ENCODE measurements around the gene PHOX2A.
A peak's percentile ranks its signal among the peaks of the same experiment; 100 is the strongest.
"Not testable (repeated sequence)": the region's sequence is repeated elsewhere in the genome, so short reads cannot be mapped to it uniquely, and the experiment has no call there.

Gene PHOX2A

DNA sequence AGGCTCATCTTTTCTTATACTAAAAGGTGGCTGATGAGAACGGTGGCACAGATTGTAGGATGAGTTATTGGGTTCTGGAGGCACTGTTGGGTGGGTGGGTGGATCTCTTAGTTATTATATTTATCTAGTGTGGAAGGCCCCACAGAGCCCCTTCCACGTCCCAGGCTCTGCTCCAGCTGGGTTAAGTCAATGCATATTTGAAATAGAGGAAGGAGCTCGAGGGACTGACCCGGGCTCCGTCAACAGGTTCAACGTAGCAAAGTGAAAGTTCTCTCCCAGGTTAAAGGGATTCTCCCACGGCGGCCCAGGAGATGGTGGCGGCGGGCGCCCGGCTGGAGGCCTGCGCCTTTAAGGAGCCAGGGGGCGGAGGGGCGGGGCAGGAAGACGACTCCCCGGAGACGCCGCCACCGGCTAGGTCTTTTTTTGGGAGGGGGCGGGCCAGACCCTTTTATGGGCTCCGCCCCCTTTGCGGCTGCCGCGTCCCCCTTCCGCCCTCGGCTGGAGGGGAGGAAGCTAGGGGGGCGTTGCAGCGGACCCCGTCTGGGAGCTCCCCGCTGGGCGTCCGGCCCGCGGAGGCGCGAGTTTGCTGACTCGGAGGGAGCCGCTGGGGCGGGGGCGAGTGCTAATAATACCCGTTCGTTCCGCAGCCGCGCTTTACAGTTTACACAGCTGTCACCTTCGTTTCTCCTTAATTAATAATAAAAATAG lies 20.9 kb downstream of the PHOX2A start:
- Histone ChIP-seq H3K9ac (ENCODE audit: low read length) (peak overlapping the region; percentile 81), H3K9me3 (ENCODE audit: control insufficient read depth, low read length) (no peaks in the 10 kb centered on the region), H3K27me3 (ENCODE audit: control insufficient read depth, insufficient read depth, low read length) (peaks cover 7% of the 10 kb centered on the region), H3K36me3 (ENCODE audit: control insufficient read depth, insufficient read depth, low read length) (no peaks in the 10 kb centered on the region), H3K4me1 (ENCODE audit: control insufficient read depth, insufficient read depth, low read length) (peaks cover 19% of the 10 kb centered on the region), H3K4me3 (ENCODE audit: low read length) (peak overlapping the region; percentile 34)

DNA sequence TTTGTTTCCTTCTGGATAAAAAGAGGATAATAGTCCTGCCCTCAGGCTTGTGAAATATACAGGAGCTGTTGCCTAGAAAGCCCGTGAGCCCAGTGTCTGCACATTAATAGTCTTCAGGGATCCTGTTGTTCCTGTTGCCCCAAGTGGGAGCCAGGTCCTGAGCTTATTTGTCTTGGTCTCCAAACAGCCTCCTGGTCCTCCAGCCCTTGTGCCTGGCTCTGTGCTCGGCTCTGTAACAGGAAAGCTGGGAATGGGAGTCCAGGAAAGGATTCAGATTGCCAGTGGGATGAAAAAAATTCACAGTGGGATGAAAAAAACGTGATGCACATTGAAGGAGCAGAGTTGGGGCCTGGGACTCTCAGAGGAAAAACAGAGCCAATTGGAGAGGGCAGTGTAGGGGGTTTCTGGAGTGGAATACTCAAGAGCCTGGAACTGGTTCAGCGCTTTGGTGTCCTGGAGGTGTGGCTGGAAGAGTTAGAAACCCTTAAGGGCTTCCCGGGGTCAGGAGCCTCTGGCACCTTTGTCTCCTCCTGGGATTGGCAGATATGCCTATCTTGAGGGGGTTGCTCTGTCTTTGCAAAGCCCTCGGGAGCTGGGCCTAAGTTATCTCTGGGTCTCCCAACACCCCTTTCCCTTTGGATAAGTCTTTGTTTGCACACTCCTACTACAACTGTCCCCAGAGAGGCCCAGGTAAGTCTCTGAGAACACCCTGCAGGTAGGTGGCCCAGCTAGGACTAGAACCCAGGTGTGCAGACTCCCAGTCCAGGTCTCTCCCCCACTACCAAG lies 21.7 kb downstream of the PHOX2A start:
- Histone ChIP-seq H3K4me3 (ENCODE audit: low read length) (peak overlapping the region; percentile 34), H3K9me3 (ENCODE audit: control insufficient read depth, low read length) (no peaks in the 10 kb centered on the region), H3K9ac (ENCODE audit: low read length) (peak overlapping the region; percentile 81), H3K4me1 (ENCODE audit: control insufficient read depth, insufficient read depth, low read length) (peaks cover 19% of the 10 kb centered on the region), H3K27me3 (ENCODE audit: control insufficient read depth, insufficient read depth, low read length) (peaks cover 9% of the 10 kb centered on the region), H3K36me3 (ENCODE audit: control insufficient read depth, insufficient read depth, low read length) (no peaks in the 10 kb centered on the region)

DNA sequence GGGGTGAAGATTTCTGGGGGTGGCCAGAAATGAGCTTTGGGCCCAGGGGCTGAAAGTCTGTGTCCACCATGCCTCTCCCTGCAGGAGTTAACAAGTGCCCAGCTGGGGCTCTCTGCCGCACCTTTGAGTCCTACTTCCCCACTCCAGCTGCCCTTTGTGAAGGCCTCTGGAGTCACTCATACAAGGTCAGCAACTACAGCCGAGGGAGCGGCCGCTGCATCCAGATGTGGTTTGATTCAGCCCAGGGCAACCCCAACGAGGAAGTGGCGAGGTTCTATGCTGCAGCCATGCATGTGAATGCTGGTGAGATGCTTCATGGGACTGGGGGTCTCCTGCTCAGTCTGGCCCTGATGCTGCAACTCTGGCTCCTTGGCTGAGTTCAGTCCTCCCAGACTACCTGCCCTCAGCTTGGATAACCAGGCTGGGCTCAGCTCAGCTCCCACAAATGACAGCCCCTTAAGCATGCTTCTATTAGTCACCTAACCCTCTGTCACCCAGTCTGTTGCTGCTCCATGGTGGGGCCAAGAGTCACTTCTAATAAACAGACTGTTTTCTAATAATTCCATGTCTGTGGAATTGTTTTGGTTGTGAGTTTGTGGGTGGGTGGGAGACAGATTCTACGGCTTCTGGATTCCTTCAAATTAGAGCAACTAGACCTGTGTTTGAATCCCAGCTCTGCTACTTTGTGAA lies 22.4 kb downstream of the PHOX2A start:
- Histone ChIP-seq H3K9ac (ENCODE audit: low read length) (no peak overlapping the region), H3K9me3 (ENCODE audit: control insufficient read depth, low read length) (no peaks in the 10 kb centered on the region), H3K4me1 (ENCODE audit: control insufficient read depth, insufficient read depth, low read length) (peaks cover 19% of the 10 kb centered on the region), H3K36me3 (ENCODE audit: control insufficient read depth, insufficient read depth, low read length) (no peaks in the 10 kb centered on the region), H3K4me3 (ENCODE audit: low read length) (no peak overlapping the region), H3K27me3 (ENCODE audit: control insufficient read depth, insufficient read depth, low read length) (peaks cover 9% of the 10 kb centered on the region)

DNA sequence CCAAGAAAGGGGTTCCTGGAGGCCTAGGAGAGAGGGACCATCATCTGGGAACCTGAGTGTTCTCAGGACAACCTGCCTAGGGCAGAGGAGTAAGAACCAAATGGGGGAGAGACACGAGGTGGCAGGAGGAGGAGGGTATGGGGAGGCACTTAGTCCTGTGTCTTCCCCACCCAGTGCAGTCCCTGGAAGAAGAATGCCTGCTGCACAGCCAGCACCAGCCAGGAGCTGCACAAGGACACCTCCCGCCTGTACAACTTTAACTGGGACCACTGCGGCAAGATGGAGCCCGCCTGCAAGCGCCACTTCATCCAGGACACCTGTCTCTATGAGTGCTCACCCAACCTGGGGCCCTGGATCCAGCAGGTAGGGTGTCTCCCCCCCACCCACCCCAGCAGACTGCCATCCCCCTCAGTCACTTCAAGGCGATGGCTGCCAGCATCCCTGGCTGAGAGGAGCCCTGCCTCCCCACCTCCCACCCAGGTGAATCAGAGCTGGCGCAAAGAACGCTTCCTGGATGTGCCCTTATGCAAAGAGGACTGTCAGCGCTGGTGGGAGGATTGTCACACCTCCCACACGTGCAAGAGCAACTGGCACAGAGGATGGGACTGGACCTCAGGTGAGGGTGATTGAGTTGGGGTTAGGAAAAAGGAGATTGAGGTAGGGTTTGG lies 23.1 kb downstream of the PHOX2A start:
- Histone ChIP-seq H3K27me3 (ENCODE audit: control insufficient read depth, insufficient read depth, low read length) (peaks cover 9% of the 10 kb centered on the region), H3K9ac (ENCODE audit: low read length) (no peak overlapping the region), H3K9me3 (ENCODE audit: control insufficient read depth, low read length) (no peaks in the 10 kb centered on the region)

DNA sequence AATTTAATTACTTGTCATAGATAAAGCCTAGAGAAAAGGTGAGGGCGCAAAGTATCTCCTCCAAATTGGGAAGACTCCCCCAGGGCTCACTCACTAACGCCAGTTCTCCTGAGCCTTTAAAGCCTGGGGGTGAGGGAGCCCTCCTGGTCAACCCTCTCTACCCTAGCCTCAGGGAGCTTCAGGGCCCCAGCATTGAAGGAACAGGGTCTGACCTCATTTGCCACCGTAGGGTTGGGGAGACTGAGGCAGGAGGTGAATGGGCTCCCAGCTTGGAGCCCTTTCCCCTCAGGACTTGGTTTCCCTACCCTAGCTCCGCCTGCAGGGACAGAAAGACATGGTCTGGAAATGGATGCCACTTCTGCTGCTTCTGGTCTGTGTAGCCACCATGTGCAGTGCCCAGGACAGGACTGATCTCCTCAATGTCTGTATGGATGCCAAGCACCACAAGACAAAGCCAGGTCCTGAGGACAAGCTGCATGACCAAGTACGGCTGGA lies 25.7 kb downstream of the PHOX2A start:
- peaks cover 9% of the 10 kb centered on the region for H3K27me3 ChIP-seq (ENCODE audit: control insufficient read depth, insufficient read depth, low read length)
- H3K9ac ChIP-seq (ENCODE audit: low read length), result no peak overlapping the region
- H3K4me1 ChIP-seq (ENCODE audit: control insufficient read depth, insufficient read depth, low read length), result peaks cover 10% of the 10 kb centered on the region
- no peak overlapping the region for H3K4me3 ChIP-seq (ENCODE audit: low read length)
- H3K9me3 ChIP-seq (ENCODE audit: control insufficient read depth, low read length), result no peaks in the 10 kb centered on the region
- H3K36me3 ChIP-seq (ENCODE audit: control insufficient read depth, insufficient read depth, low read length), result no peaks in the 10 kb centered on the region

More for the DNA sequence above, 23.1 kb downstream of the PHOX2A start:
- peaks cover 18% of the 10 kb centered on the region for H3K4me1 ChIP-seq (ENCODE audit: control insufficient read depth, insufficient read depth, low read length)
- no peaks in the 10 kb centered on the region for H3K36me3 ChIP-seq (ENCODE audit: control insufficient read depth, insufficient read depth, low read length)
- H3K4me3 ChIP-seq (ENCODE audit: low read length), result no peak overlapping the region

DNA sequence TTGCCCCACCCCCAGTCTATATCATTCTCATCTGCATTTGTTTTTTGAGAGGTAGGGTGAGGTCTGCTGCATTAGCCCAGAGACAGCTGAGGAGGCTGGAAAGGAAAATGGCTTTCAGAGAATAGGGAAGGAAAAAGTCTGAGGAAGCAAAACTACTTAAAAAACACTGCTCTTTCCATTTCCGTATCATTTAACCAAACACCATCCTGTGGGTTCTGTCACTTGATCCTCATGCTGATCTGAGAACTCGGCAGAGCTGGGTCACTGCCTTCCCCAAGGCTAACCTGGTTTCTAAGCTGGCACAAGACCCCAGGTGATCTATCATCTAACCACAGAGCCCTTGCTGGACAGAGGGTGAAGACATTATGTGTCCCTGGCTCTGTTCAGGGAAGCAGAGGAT lies 26.1 kb downstream of the PHOX2A start:
- peaks cover 9% of the 10 kb centered on the region for H3K27me3 ChIP-seq (ENCODE audit: control insufficient read depth, insufficient read depth, low read length)
- H3K4me1 ChIP-seq (ENCODE audit: control insufficient read depth, insufficient read depth, low read length), result peaks cover 8% of the 10 kb centered on the region
- no peak overlapping the region for H3K9ac ChIP-seq (ENCODE audit: low read length)
- no peak overlapping the region for H3K4me3 ChIP-seq (ENCODE audit: low read length)
- no peaks in the 10 kb centered on the region for H3K9me3 ChIP-seq (ENCODE audit: control insufficient read depth, low read length)
- H3K36me3 ChIP-seq (ENCODE audit: control insufficient read depth, insufficient read depth, low read length), result no peaks in the 10 kb centered on the region

DNA sequence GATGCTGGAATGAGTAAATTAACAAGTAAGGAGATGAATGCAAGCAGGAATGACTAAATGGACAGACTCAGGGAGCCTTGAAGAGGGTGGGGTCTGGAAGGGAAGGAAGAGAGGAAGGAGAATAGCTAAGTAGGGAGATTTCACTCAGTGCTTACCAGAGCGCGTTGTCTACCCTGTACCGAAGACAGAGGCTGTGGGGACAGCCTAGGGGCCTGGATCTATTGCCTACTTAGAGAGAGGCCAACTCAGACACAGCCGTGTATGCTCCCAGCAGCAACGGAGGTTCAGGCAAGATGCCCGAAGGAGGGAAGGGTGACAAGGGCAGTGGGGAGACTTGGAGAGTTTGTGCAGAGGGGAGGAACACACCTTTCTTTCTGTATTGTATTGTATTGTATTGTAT lies 27.3 kb downstream of the PHOX2A start, which contains the start of gene FOLR2:
FOLR2 (plus strand) TSS at position 157 of the 400 bp plus-strand sequence. CDS start 1,791 bp downstream, outside the sequence.
- Histone ChIP-seq H3K36me3 (ENCODE audit: control insufficient read depth, insufficient read depth, low read length) (no peaks in the 10 kb centered on the region), H3K9ac (ENCODE audit: low read length) (no peak within 1 kb of the TSS), H3K27me3 (ENCODE audit: control insufficient read depth, insufficient read depth, low read length) (peaks cover 9% of the 10 kb centered on the region), H3K4me1 (ENCODE audit: control insufficient read depth, insufficient read depth, low read length) (no peaks in the 10 kb centered on the region), H3K9me3 (ENCODE audit: control insufficient read depth, low read length) (no peaks in the 10 kb centered on the region), H3K4me3 (ENCODE audit: low read length) (no peak within 1 kb of the TSS)

DNA sequence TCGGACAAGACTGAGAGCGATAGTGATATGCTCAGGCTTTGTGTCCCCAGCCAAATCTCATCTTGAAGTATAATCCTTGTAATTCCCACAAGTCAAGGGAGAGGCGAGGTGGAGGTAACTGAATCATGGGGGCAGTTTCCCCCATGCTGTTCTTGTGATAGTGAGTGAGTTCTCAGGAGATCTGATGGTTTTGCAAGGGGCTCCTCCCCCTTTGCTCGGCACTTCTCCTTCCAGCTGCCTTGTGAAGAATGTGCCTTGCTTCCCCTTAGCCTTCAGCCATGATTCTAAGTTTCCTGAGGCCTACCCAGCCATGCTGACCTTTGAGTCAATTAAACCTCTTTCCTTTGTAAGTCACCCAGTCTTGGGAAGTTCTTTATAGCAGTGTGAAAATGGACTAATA lies 34.9 kb downstream of the PHOX2A start:
- no peaks in the 10 kb centered on the region for H3K4me1 ChIP-seq (ENCODE audit: control insufficient read depth, insufficient read depth, low read length)

DNA sequence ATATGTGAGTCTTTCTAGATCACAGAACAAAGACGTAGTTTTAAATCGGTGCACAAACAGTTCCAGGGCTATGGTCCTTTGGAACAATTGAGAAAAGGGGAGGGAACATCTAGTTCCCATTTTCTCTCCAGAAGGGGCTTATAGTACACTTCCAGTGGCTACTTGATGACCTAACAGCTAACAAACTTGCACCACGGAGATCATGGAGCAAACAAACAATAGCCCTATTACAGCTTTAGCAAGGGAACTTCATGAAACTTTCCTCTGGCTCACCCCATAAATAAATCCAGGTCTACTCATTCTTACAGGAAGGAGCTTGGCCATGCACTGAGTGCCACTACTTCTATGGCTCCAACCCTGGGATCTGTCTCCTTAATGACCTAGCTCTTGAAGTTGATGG lies 35.7 kb downstream of the PHOX2A start:
- Histone ChIP-seq H3K4me1 (ENCODE audit: control insufficient read depth, insufficient read depth, low read length) (no peaks in the 10 kb centered on the region), H3K27me3 (ENCODE audit: control insufficient read depth, insufficient read depth, low read length) (no peaks in the 10 kb centered on the region), H3K9me3 (ENCODE audit: control insufficient read depth, low read length) (no peaks in the 10 kb centered on the region), H3K4me3 (ENCODE audit: low read length) (no peak overlapping the region), H3K9ac (ENCODE audit: low read length) (no peak overlapping the region), H3K36me3 (ENCODE audit: control insufficient read depth, insufficient read depth, low read length) (no peaks in the 10 kb centered on the region)

More for the DNA sequence above, 34.9 kb downstream of the PHOX2A start:
- Histone ChIP-seq H3K9ac (ENCODE audit: low read length) (no peak overlapping the region), H3K9me3 (ENCODE audit: control insufficient read depth, low read length) (no peaks in the 10 kb centered on the region), H3K36me3 (ENCODE audit: control insufficient read depth, insufficient read depth, low read length) (no peaks in the 10 kb centered on the region), H3K27me3 (ENCODE audit: control insufficient read depth, insufficient read depth, low read length) (no peaks in the 10 kb centered on the region), H3K4me3 (ENCODE audit: low read length) (no peak overlapping the region)

DNA sequence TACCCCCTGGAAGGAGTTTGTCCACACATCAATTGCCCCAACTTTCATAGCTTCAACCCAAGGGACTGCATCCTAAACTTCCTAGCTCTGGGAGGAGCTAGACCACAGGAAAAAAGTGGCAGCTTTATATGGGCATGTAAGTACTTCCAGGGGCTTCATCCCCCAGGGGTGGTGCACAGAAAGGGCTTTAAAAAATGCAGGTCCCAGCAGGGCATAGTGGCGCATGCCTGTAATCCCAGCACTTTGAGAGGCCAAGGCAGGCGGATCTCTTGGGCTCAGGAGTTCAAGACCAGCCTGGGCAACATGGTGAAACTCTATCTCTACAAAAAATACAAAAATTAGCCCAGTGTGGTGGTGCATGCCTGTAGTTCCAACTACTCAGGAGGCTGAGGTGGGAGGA lies 37.2 kb downstream of the PHOX2A start:
- H3K4me1 ChIP-seq (ENCODE audit: control insufficient read depth, insufficient read depth, low read length); H3K9ac ChIP-seq (ENCODE audit: low read length): not testable (repeated sequence)

DNA sequence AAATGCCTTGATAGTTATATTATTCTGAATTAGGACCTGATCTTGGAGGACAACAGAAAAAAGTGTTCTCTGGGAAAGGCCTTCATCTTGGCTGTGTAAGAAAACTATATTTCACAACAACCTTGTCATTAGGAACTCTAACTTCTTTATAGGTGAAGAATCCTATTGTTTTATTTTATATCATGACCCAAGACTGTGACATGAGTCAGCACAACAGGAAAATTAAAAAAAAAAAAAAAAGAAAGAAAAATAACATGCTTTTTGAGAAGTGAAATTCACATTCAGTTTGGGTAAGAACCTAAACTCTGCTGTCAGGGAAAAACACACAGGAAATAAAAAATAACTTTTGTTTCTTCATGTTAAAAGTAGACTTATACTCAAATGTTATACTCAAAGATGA lies 39.1 kb downstream of the PHOX2A start:
- no peaks in the 10 kb centered on the region for H3K9me3 ChIP-seq (ENCODE audit: control insufficient read depth, low read length)
- no peak overlapping the region for H3K4me3 ChIP-seq (ENCODE audit: low read length)
- no peak overlapping the region for H3K9ac ChIP-seq (ENCODE audit: low read length)
- no peaks in the 10 kb centered on the region for H3K4me1 ChIP-seq (ENCODE audit: control insufficient read depth, insufficient read depth, low read length)
- H3K36me3 ChIP-seq (ENCODE audit: control insufficient read depth, insufficient read depth, low read length), result no peaks in the 10 kb centered on the region
- no peaks in the 10 kb centered on the region for H3K27me3 ChIP-seq (ENCODE audit: control insufficient read depth, insufficient read depth, low read length)

More for the DNA sequence above, 37.2 kb downstream of the PHOX2A start:
- not testable (repeated sequence) for H3K9me3 ChIP-seq (ENCODE audit: control insufficient read depth, low read length); H3K4me3 ChIP-seq (ENCODE audit: low read length); H3K27me3 ChIP-seq (ENCODE audit: control insufficient read depth, insufficient read depth, low read length); H3K36me3 ChIP-seq (ENCODE audit: control insufficient read depth, insufficient read depth, low read length)

Measured in mucosa of stomach (tissue), 1 donor.